ENCODE data around the gene PACSIN2. TPM values are rescaled to one million over a fixed set of nuclear protein-coding genes. Genes with fewer than 3 reads are reported as not detected.
A peak's percentile ranks its signal among the peaks of the same experiment; 100 is the strongest.

The PACSIN2 gene
- total and polyA plus RNA-seq, 7 donors = 44.2 to 126 (median 52.3) TPM

- TF ChIP-seq POLR2A (IDR thresholded peaks at IDR 0.05) = no peak
- no peak for TF ChIP-seq EP300 (IDR thresholded peaks at IDR 0.05)
- TF ChIP-seq POLR2AphosphoS5 (IDR thresholded peaks at IDR 0.05) = no peak
- TF ChIP-seq CTCF (IDR thresholded peaks at IDR 0.05) = no peak
- no peak for DNase-seq
- WGBS, 2 donors = 16 to 56% methylated on average over 5 of the region's 5 CpGs
- no peaks in the 10 kb centered on the region for H3K9me3 ChIP-seq
- intact Hi-C loops (cut with DNase I) = no loop called here
- H3K4me1 ChIP-seq = peaks cover 0 to 73% (median 59%) of the 10 kb centered on the region in 4 donors
- no peaks in the 10 kb centered on the region for H3K36me3 ChIP-seq
- H3K27ac ChIP-seq = peak overlapping the region in 3 of 4 donors; percentile 5 to 65 (median 38)
- H3K4me3 ChIP-seq = no peak overlapping the region
- H3K27me3 ChIP-seq = no peaks in the 10 kb centered on the region
Measured at GRCh38 chr22:43007519-43008102, 7.3 kb downstream of the PACSIN2 start.

- intact Hi-C loops (cut with DNase I) = no loop called here
- no peak overlapping the region for H3K4me3 ChIP-seq
Measured at GRCh38 chr22:43006753-43007152, 8.2 kb downstream of the PACSIN2 start.

GRCh38 chr22:43006016-43006505 is 8.9 kb downstream of the PACSIN2 start:
- no peaks in the 10 kb centered on the region for H3K36me3 ChIP-seq
- TF ChIP-seq EP300 (IDR thresholded peaks at IDR 0.05) (no peak), POLR2AphosphoS5 (IDR thresholded peaks at IDR 0.05) (no peak), CTCF (IDR thresholded peaks at IDR 0.05) (no peak), POLR2A (IDR thresholded peaks at IDR 0.05) (no peak)
- no peaks in the 10 kb centered on the region for H3K27me3 ChIP-seq
- 96 to 99% methylated on average over 5 of the region's 5 CpGs for WGBS, 2 donors
- no peaks in the 10 kb centered on the region for H3K9me3 ChIP-seq
- H3K4me1 ChIP-seq = peaks cover 0 to 79% (median 66%) of the 10 kb centered on the region in 4 donors
- H3K4me3 ChIP-seq = no peak overlapping the region
- intact Hi-C loops (cut with DNase I) = no loop called here
- H3K27ac ChIP-seq = no peak overlapping the region
- no peak for DNase-seq

More at GRCh38 chr22:43006753-43007152, 8.2 kb downstream of the PACSIN2 start:
- H3K4me1 ChIP-seq = peaks cover 0 to 77% (median 65%) of the 10 kb centered on the region in 4 donors
- no peak overlapping the region for H3K27ac ChIP-seq
- no peak for DNase-seq
- WGBS, 2 donors = 92 to 96% methylated on average over 7 of the region's 7 CpGs
- H3K36me3 ChIP-seq = no peaks in the 10 kb centered on the region
- no peaks in the 10 kb centered on the region for H3K27me3 ChIP-seq
- H3K9me3 ChIP-seq = no peaks in the 10 kb centered on the region
- no peak for TF ChIP-seq POLR2AphosphoS5 (IDR thresholded peaks at IDR 0.05)
- TF ChIP-seq EP300 (IDR thresholded peaks at IDR 0.05) = no peak
- no peak for TF ChIP-seq POLR2A (IDR thresholded peaks at IDR 0.05)
- no peak for TF ChIP-seq CTCF (IDR thresholded peaks at IDR 0.05)

- no peak for TF ChIP-seq POLR2AphosphoS5 (IDR thresholded peaks at IDR 0.05)
- no peak for TF ChIP-seq CTCF (IDR thresholded peaks at IDR 0.05)
- no peak for TF ChIP-seq POLR2A (IDR thresholded peaks at IDR 0.05)
- TF ChIP-seq EP300 (IDR thresholded peaks at IDR 0.05) = no peak
- H3K36me3 ChIP-seq = no peaks in the 10 kb centered on the region
- DNase-seq = no peak
- intact Hi-C loops (cut with DNase I) = no loop called here
- H3K4me1 ChIP-seq = peaks cover 0 to 89% (median 72%) of the 10 kb centered on the region in 4 donors
- WGBS, 2 donors = 65 to 86% methylated on average over 2 of the region's 2 CpGs
- no peaks in the 10 kb centered on the region for H3K27me3 ChIP-seq
- no peak overlapping the region for H3K4me3 ChIP-seq
- H3K27ac ChIP-seq = no peak overlapping the region
- H3K9me3 ChIP-seq = no peaks in the 10 kb centered on the region
Measured at GRCh38 chr22:43005106-43005505, 9.8 kb downstream of the PACSIN2 start.

All from sigmoid colon (tissue), 7 donors.